Esophagus muscularis mucosa (tissue), 4 donors: Measurements from ENCODE around the gene GOLIM4. TPM values are rescaled to one million over a fixed set of nuclear protein-coding genes. Genes with fewer than 3 reads are reported as not detected.
"Not testable (repeated sequence)": the region's sequence is repeated elsewhere in the genome, so short reads cannot be mapped to it uniquely, and the experiment has no call there.

Experiments
- DNase-seq: peaks from one replicate; pipeline ENCODE4 v3.0.0-alpha.2; 2017; ENCODE audit errors: extremely low spot score
- H3K27ac ChIP-seq, 4 donors: fragments of 200-600 bp; sonication (generic); replicated peaks in 1 of 4; 1 replicate in 3 of 4; 2 replicates in 1 of 4; pipeline ENCODE4 v1.5.1; 2016 to 2019; ENCODE audit warnings: mild to moderate bottlenecking in 1 of 4
- H3K27me3 ChIP-seq, 4 donors: fragments of 200-600 bp; sonication (generic); one replicate each; pipeline versions ENCODE4 v1.5.1 to v1.6.0; 2016 to 2019
- H3K36me3 ChIP-seq, 4 donors: fragments of 200-600 bp; sonication (generic); one replicate each; pipeline ENCODE4 v1.5.1; 2016 to 2019
- H3K4me1 ChIP-seq, 4 donors: fragments of 200-600 bp; sonication (generic); one replicate each; pipeline ENCODE4 v1.5.1; 2016 to 2019
- H3K4me3 ChIP-seq, 4 donors: fragments of 200-600 bp; sonication (generic); 1 replicate in 2 of 4; 2 replicates in 2 of 4; pipeline ENCODE4 v1.5.1; 2016 to 2019; ENCODE audit warnings: mild to moderate bottlenecking in 4 of 4, moderate library complexity in 1 of 4
- H3K9me3 ChIP-seq, 4 donors: fragments of 200-600 bp; sonication (generic); 1 replicate in 3 of 4; 2 replicates in 1 of 4; pipeline ENCODE4 v1.5.1; 2016 to 2019
- CTCF ChIP-seq, 3 experiments: fragments of 200-600 bp in 2 of 3; fragments of 450-650 bp in 1 of 3; sonication (generic) in 2 of 3; IDR thresholded peaks; one replicate each; pipeline ENCODE4 v1.5.1; 2017 to 2019; ENCODE audit warnings: antibody characterized with exemption in 3 of 3, mild to moderate bottlenecking in 2 of 3, moderate library complexity in 1 of 3
- EP300 ChIP-seq: sonication (generic); formaldehyde crosslinking; IDR thresholded peaks from one replicate; pipeline ENCODE4 v1.6.1; 2017; ENCODE audit warnings: antibody characterized with exemption
- POLR2A ChIP-seq: fragments of 450-650 bp; IDR thresholded peaks from one replicate; pipeline ENCODE4 v1.6.1; 2017; ENCODE audit warnings: antibody characterized with exemption, moderate library complexity, mild to moderate bottlenecking, low read depth
- POLR2AphosphoS5 ChIP-seq, 2 donors: sonication (generic); formaldehyde crosslinking; IDR thresholded peaks; one replicate each; pipeline ENCODE4 v1.6.1; 2017; ENCODE audit warnings: antibody characterized with exemption in 2 of 2
- WGBS: methylation state at CpG from one replicate; pipeline ENCODE4 v1.1.5; 2018; 5-methylcytosine and 5-hydroxymethylcytosine counted together
- intact Hi-C: fragments of 100-400 bp; cut with DNase I; formaldehyde crosslinking; loops from one replicate; pipeline ENCODE4 v1.15.1; 2023
- total RNA-seq, 4 donors: library from RNA; depleted of rRNA; stranded (reverse); fragments of >200 nt; gene quantifications; one replicate each; pipeline versions ENCODE4 v1.1.0 to v1.2.1, GENCODE V29; 2016

Gene GOLIM4
- total RNA-seq, 4 donors from 2014 or later, result 41.7 to 46.5 (median 45.0) TPM

GRCh38 chr3:168021737-168022450 is 73.8 kb downstream of the GOLIM4 start:
- Histone ChIP-seq H3K4me3 (no peak overlapping the region), H3K4me1 (peaks cover 13 to 30% (median 29%) of the 10 kb centered on the region in 4 donors), H3K36me3 (peaks cover 16 to 92% (median 47%) of the 10 kb centered on the region in 4 donors), H3K9me3 (no peaks in the 10 kb centered on the region), H3K27me3 (no peaks in the 10 kb centered on the region), H3K27ac (no peak overlapping the region)
- TF ChIP-seq POLR2AphosphoS5 (IDR thresholded peaks at IDR 0.05) (no peak), EP300 (no peak), POLR2A (no peak), CTCF (IDR thresholded peaks at IDR 0.05) (no peak)
- DNase-seq, result no peak
- 89% methylated on average over 7 of the region's 7 CpGs for WGBS
- intact Hi-C loops, result loop anchor here (10.0 kb wide), 1 partner anchor 97 kb away; no protein-coding TSS in a partner anchor

- H3K36me3 ChIP-seq, result peaks cover 13 to 34% (median 19%) of the 10 kb centered on the region in 4 donors
- intact Hi-C loops, DNase-seq, H3K4me1 ChIP-seq, H3K9me3 ChIP-seq, H3K27me3 ChIP-seq, H3K27ac ChIP-seq, H3K4me3 ChIP-seq: not testable (repeated sequence)
- 95% methylated on average over 17 of the region's 17 CpGs for WGBS
Observed at GRCh38 chr3:168011280-168011679, 84.4 kb downstream of the GOLIM4 start.

GRCh38 chr3:168006584-168006983 is 89.1 kb downstream of the GOLIM4 start:
- H3K9me3 ChIP-seq, result peaks cover 0 to 6% (median 5%) of the 10 kb centered on the region in 4 donors
- no peaks in the 10 kb centered on the region for H3K27me3 ChIP-seq
- H3K4me1 ChIP-seq, result no peaks in the 10 kb centered on the region
- intact Hi-C loops, result no loop called here
- no peak for DNase-seq
- no peak overlapping the region for H3K4me3 ChIP-seq
- no peak overlapping the region for H3K27ac ChIP-seq
- peaks cover 13 to 32% (median 19%) of the 10 kb centered on the region in 4 donors for H3K36me3 ChIP-seq
- TF ChIP-seq CTCF (IDR thresholded peaks at IDR 0.05), result no peak
- WGBS, result 90% methylated on average over 2 of the region's 2 CpGs

- no peak for DNase-seq
- Histone ChIP-seq H3K9me3 (peaks cover 0 to 6% (median 5%) of the 10 kb centered on the region in 4 donors), H3K27ac (no peak overlapping the region), H3K27me3 (no peaks in the 10 kb centered on the region), H3K36me3 (peaks cover 0 to 5% (median 0%) of the 10 kb centered on the region in 4 donors), H3K4me3 (no peak overlapping the region), H3K4me1 (no peaks in the 10 kb centered on the region)
- intact Hi-C loops, result no loop called here
- 87% methylated on average over 4 of the region's 4 CpGs for whole genome bisulfite sequencing
- TF ChIP-seq POLR2A (no peak), EP300 (no peak)
Observed at GRCh38 chr3:168003911-168004310, 91.8 kb downstream of the GOLIM4 start.

- 17% methylated on average over 1 of the region's 1 CpG for WGBS
- Histone ChIP-seq H3K27ac (no peak overlapping the region), H3K27me3 (no peaks in the 10 kb centered on the region), H3K36me3 (no peaks in the 10 kb centered on the region), H3K4me1 (no peaks in the 10 kb centered on the region), H3K9me3 (peaks cover 0 to 6% (median 5%) of the 10 kb centered on the region in 4 donors), H3K4me3 (no peak overlapping the region)
- no peak for DNase-seq
- no peak for TF ChIP-seq POLR2A
- TF ChIP-seq POLR2AphosphoS5 (IDR thresholded peaks at IDR 0.05), result no peak
- no peak for TF ChIP-seq CTCF (IDR thresholded peaks at IDR 0.05)
- no peak for TF ChIP-seq EP300
- intact Hi-C loops, result no loop called here
Observed at GRCh38 chr3:168002786-168003368, 92.8 kb downstream of the GOLIM4 start.
